Hair follicular keratinocyte (primary cell): ENCODE data around the gene SENP1. TPM values are rescaled to one million over a fixed set of nuclear protein-coding genes. Genes with fewer than 3 reads are reported as not detected.

ENCODE experiments used
- total RNA-seq: library from RNA; depleted of rRNA; stranded (reverse); fragments of >200 nt; gene quantifications from 2 replicates; pipeline ENCODE4 v1.2.3, GENCODE V29; 2015

Gene SENP1
- total RNA-seq = 13.9 and 17.8 TPM in 2 replicates

DNA sequence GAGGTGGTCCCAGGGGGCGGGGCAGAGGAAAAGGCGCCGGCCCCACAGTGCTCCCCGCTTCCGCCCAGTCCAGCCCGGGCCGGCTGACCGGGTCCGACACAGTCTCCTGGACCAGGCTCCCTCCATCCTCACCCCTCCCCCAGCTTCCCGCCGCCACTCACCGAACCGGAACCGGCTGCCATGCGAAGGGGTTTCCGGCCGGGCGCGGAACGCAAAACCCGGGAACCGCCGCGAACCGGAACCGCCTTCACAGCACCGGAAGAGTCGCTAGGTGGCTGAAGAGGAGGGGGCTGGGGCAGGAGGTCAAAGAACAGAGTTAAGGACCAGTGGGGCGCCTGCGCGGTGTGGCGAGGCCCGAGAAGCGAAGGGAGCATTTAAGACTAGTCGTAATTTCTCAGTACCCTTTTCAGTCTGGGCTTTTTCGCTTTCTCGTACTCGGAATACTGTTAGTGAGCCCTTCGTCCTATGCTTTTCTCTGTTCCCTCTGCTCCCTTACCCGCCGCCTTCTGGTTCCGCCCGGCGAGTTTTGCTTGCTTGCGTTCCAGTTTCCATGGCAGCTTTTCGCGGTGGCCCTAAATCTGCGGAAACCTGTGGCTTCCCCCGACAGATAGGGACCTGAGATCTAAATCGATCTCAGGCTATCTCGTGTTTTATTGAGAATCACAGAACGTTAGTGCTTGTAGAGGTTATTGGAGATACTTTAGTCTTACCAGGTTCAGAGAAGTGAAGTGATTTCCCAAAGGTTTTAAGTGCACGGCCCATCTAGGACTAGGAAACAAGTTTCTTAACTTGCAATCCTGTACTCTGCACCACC lies at the start of gene SENP1:
SENP1 (minus strand) TSS at position 213 of the 814 bp plus-strand sequence. CDS start 4,607 bp downstream, outside the sequence.

GRCh38 chr12:48119078-48119833 lies 13.4 kb upstream of the SENP1 start, which contains the start of gene PFKM:
Gene PFKM, plus strand, starts transcription at chr12:48119364. Its CDS starts 3,411 bp downstream, at chr12:48122775.

DNA sequence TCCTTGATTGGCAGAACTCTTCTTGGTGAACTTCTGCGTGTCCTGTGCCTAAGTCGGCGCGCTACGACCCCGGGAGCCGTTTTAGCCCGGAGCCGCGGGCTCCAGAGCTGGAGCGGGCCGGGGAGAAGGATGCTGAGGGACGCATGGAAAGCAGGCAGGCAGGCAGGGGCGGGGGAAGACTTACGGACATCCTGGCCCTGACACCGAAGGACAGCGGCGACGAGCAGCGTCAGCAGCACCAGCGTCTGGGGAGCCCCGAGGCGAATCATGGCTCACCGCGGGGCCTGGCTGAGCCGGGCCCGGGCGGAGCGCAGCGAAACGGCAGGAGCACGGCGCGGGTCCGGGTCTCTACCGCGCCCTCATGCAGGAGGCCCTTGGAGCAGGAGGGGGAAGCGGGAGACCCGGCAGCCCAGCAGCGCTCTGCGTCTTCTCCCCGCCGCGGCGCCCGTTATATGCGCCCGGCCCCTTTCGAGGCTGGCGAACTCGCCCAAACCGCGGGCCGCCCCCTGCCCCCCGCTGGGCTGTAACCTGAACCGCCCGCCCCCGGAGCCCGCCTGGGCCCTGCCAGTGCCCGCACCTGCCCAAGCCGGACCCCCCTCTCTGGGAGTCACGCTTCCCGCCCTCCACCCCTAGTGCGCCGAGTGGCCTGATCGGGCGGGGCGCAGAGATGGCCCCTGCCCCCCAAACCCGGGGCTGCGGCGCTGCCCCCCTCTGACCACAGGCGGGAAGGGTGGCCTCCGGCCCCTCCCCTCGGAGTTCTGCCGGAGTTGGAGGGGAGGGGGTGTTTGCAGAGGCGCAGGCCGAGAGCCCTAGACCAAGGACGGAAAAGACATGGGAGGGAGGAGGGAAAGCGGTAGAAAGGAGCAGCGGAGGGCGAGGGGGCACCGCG lies 101.6 kb downstream of the SENP1 start, which contains the start of gene COL2A1:
COL2A1 (minus strand) TSS at position 424 of the 889 bp plus-strand sequence; CDS start at position 269, 155 bp downstream.

Other genes with a start within 250 kb of the SENP1 start
- gene VDR, start 201.1 kb downstream of the SENP1 start, total RNA-seq = 42.2 and 49.6 TPM in 2 replicates
- 100 and 133 TPM in 2 replicates for gene TMEM106C, start 142.5 kb downstream of the SENP1 start, total RNA-seq
- gene COL2A1, start 101.6 kb downstream of the SENP1 start, total RNA-seq = 0.16 and 0.72 TPM in 2 replicates
- gene PFKM, start 13.3 kb upstream of the SENP1 start, total RNA-seq = 50.0 and 61.6 TPM in 2 replicates
- gene ASB8, start 51.4 kb upstream of the SENP1 start, total RNA-seq = 10.8 and 14.3 TPM in 2 replicates
- 0.08 TPM in 1 of 2 replicates, not detected in the other for gene CCDC184, start 77.6 kb upstream of the SENP1 start, total RNA-seq
- not detected in 2 replicates for gene OR10AD1, start 97.2 kb upstream of the SENP1 start, total RNA-seq
- gene ZNF641, start 244.8 kb upstream of the SENP1 start, total RNA-seq = 6.9 and 11.1 TPM in 2 replicates